Heart right ventricle (tissue), 16 donors: ENCODE data around the gene MAPKAP1. TPM values are rescaled to one million over a fixed set of nuclear protein-coding genes. Genes with fewer than 3 reads are reported as not detected.

ENCODE experiments used
- ATAC-seq, 8 donors: fragments of 200-7000 bp; cut with Tn5 transposase; one replicate each; pipeline ENCODE4 v1.9.1; 2020; ENCODE audit warnings: mild to moderate bottlenecking in 8 of 8, moderate library complexity in 8 of 8, moderate number of reproducible peaks in 1 of 8
- DNase-seq, 2 donors: peaks; one replicate each; pipeline ENCODE4 v3.0.0-alpha.2; 2020
- H3K27ac ChIP-seq, 10 donors: fragments of 200-600 bp; sonication (generic) in 2 of 10; one replicate each; pipeline versions ENCODE4 v1.5.0 to v1.8.0; 2020 to 2022; ENCODE audit warnings: mild to moderate bottlenecking in 3 of 10
- H3K27me3 ChIP-seq, 7 donors: fragments of 200-600 bp; one replicate each; pipeline ENCODE4 v1.8.0; 2021 to 2022; ENCODE audit warnings: mild to moderate bottlenecking in 2 of 7
- H3K36me3 ChIP-seq, 9 donors: fragments of 200-600 bp; sonication (generic) in 1 of 9; one replicate each; pipeline versions ENCODE4 v1.5.0 to v1.8.0; 2020 to 2022; ENCODE audit warnings: mild to moderate bottlenecking in 2 of 9
- H3K4me1 ChIP-seq, 9 donors: fragments of 200-600 bp; sonication (generic) in 1 of 9; one replicate each; pipeline versions ENCODE4 v1.5.0 to v1.8.0; 2020 to 2022; ENCODE audit warnings: mild to moderate bottlenecking in 4 of 9
- H3K4me3 ChIP-seq, 10 donors: fragments of 200-600 bp; sonication (generic) in 2 of 10; one replicate each; pipeline versions ENCODE4 v1.5.0 to v1.8.0; 2020 to 2022; ENCODE audit warnings: mild to moderate bottlenecking in 7 of 10, moderate library complexity in 2 of 10
- H3K9me3 ChIP-seq, 11 donors: fragments of 200-600 bp in 10 of 11; sonication (generic) in 2 of 11; one replicate each; pipeline versions ENCODE4 v1.5.0 to v1.8.0; 2013 to 2022; ENCODE audit warnings: mild to moderate bottlenecking in 2 of 11, control low read depth in 1 of 11, moderate library complexity in 1 of 11
- CTCF ChIP-seq, 9 donors: fragments of 200-600 bp; sonication (generic) in 2 of 9; IDR thresholded peaks; one replicate each; pipeline versions ENCODE4 v1.5.0 to v1.8.0; 2021 to 2022; ENCODE audit warnings: antibody characterized with exemption in 9 of 9, mild to moderate bottlenecking in 5 of 9, moderate library complexity in 1 of 9
- WGBS, 2 donors: extraction: QIAGEN DNeasy Blood & Tissue Kit; methylation state at CpG; one replicate each; pipeline ENCODE4 v1.1.7; 2013; ENCODE audit warnings: inconsistent platforms in 1 of 2; 5-methylcytosine and 5-hydroxymethylcytosine counted together
- intact Hi-C, 10 donors: fragments of 100-400 bp; cut with DNase I; formaldehyde crosslinking; loops; one replicate each; pipeline versions ENCODE4 v1.11.1 to v1.14.2; 2022
- polyA plus RNA-seq, 2 donors: library from polyadenylated mRNA; stranded (reverse); fragments of 200-250 nt; gene quantifications; one replicate each; pipeline ENCODE4 v1.2.3, GENCODE V29; 2013
- total RNA-seq, 10 donors: library from RNA; stranded (reverse); fragmentation: NEBNext Ultra II Directional in 3 of 10; extraction: Animal tissue kit (Norgen Biotek cat#: 25700) in 3 of 10; gene quantifications; one replicate each; pipeline versions ENCODE4 v1.2.1 to v1.2.4, GENCODE V29; 2021 to 2023
- donor health status: Arrhythmogenic right ventricular cardiomyopathy.
- donor health status: ischemic (EF 13 %, LVEDD 7.1; RV severe dilation, severe dysfunction).
- donor health status: healthy with polysubstance abuse.
- donor health status: DM: no; HTN: yes; CAD: no.
- donor health status: DM: no; HTN: no; CAD: no.
- donor health status: ischemic (EF 25% LVEDD 6.9; RV normal size, moderate dysfunction).
- donor health status: ischemic (EF 25% LVEDD 5.7; RV mildly dilated, moderate dysfunction).
- donor health status: healthy.
- donor health status: DM: yes; HTN: yes; CAD: no.
- donor health status: Ischemic cardiomyopathy.
- donor health status: ischemic (EF 35%, LVEDD 5.7; RV mildly dilated, moderate dysfunction).
- donor health status: nonischemic (EF 11% LVEDD 7.7; RV severe dilation, severe dysfunction).
- donor health status: DM: yes; HTN: yes; CAD: no.
- donor health status: PGD.
- donor health status: ischemic (EF 29% LVEDD 5.4; RV normal size, mild dysfunction).
- donor health status: nonischemic (EF 23%, LVEDD 6.1; RV moderate dilation, normal function).

Gene MAPKAP1
- total and polyA plus RNA-seq, 12 donors, result 102 to 143 (median 116) TPM

DNA sequence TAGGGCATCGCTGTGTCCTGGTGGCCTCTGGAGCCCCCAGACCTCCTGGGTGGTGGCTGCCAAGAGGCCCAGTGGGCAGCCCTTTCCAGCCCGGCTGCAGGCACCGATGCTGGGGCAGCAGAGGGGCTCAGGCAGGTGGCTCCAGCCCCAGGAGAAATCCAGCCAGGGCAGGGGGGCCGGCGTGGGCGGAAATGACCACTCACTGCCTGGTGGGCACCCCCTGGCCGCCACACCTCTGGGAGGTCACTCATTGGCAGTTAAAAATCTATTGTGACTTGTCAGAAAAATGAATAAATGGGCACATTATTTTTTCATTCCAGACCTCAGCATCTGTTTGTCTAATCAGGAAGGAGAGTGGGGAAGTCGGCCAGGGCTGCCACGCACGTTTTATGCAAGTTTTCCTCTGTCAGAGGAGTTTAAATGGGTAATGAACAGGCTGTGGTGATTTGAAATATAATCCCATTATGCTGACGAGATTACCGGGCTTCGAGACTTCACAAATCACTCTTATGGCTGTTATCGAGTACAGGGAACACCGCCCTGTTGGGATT lies 273.5 kb downstream of the MAPKAP1 start:
- WGBS, 2 donors, result 52 to 64% methylated on average over 15 of the region's 15 CpGs
- no peaks in the 10 kb centered on the region for H3K9me3 ChIP-seq
- no peak for ATAC-seq
- H3K27ac ChIP-seq, result no peak overlapping the region
- no peak for TF ChIP-seq CTCF (IDR thresholded peaks at IDR 0.05)
- intact Hi-C loops, result loop anchor here in 1 of 10 donors (10.0 kb wide), 1 partner anchor 61 kb away; no protein-coding TSS in a partner anchor
- no peak for DNase-seq
- H3K27me3 ChIP-seq, result no peaks in the 10 kb centered on the region
- peaks cover 0 to 20% (median 0%) of the 10 kb centered on the region in 9 donors for H3K36me3 ChIP-seq
- H3K4me1 ChIP-seq, result peaks cover 0 to 11% (median 0%) of the 10 kb centered on the region in 9 donors
- H3K4me3 ChIP-seq, result no peak overlapping the region

DNA sequence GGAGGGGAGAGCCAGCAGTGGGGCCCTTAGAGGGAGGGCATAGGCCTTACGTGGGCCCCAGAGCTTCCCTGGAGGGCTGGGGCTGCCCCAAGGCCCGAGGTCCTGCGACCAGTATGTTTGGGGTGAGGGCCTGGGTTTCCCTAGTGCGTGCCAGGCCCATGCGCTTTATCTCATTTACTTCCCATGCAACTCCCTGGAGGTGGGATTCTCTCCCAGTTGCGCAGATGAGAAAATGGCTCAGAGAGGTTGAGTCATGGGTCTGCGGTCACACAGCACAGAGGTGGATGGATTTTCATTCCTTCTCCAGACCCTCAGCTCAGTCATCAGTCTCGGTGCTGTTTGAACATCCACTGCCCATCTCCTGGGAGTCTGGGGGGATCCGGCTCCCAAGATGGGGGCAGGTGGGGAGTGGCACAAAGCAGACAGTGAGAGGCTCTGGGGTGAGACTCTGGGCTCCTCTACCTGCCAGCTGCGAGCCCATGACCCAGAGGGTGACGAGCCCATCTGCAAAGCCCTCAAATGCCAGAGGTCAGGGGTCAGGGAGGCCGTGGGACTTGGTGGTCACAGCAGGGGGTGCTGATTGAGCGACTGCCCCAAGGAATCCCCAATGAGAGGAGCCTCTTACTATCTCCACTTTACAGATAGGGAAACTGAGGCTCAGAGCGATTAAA lies 274.2 kb downstream of the MAPKAP1 start:
- H3K27me3 ChIP-seq, result no peaks in the 10 kb centered on the region
- 81 to 90% methylated on average over 14 of the region's 14 CpGs for WGBS, 2 donors
- TF ChIP-seq CTCF (IDR thresholded peaks at IDR 0.05), result no peak
- ATAC-seq (no peak), DNase-seq (no peak)
- H3K36me3 ChIP-seq, result peaks cover 0 to 13% (median 0%) of the 10 kb centered on the region in 9 donors
- H3K27ac ChIP-seq, result no peak overlapping the region
- H3K4me3 ChIP-seq, result no peak overlapping the region
- no peaks in the 10 kb centered on the region for H3K9me3 ChIP-seq
- intact Hi-C loops, result loop anchor here in 1 of 10 donors (10.0 kb wide), 1 partner anchor 62 kb away; no protein-coding TSS in a partner anchor
- peaks cover 0 to 11% (median 0%) of the 10 kb centered on the region in 9 donors for H3K4me1 ChIP-seq

DNA sequence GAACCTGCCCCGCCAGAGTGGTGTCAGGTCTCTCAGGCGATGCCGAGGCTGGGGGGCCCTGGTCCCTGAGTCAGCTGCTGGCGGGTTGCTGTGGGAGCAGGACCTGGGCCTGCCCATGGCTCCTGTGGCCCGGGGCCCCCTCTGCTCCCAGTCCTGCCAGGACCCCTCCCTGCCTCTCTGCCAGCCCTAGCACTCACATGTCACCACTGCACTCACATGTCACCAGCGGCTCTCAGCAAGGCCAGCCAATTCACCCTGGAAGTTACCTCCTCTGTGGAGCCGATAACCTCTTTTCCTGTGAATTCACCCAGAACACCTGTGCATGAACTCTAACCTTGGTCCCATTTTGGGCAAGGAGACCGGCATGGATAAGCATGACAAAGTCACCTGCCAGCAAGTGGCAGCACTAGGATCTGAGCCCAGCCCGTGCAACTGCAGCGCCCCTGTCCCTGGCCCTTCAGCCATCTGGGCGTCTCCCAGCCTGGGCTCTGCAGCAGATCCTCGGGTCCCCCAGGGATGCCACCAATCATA lies 275.2 kb downstream of the MAPKAP1 start:
- no peak for DNase-seq

More for the DNA sequence above, 275.2 kb downstream of the MAPKAP1 start:
- Histone ChIP-seq H3K4me3 (no peak overlapping the region), H3K4me1 (peaks cover 0 to 7% (median 0%) of the 10 kb centered on the region in 9 donors), H3K36me3 (peaks cover 0 to 3% (median 0%) of the 10 kb centered on the region in 9 donors), H3K27ac (no peak overlapping the region), H3K27me3 (no peaks in the 10 kb centered on the region), H3K9me3 (no peaks in the 10 kb centered on the region)
- intact Hi-C loops, result loop anchor here in 1 of 10 donors (10.0 kb wide), 1 partner anchor 63 kb away; no protein-coding TSS in a partner anchor
- 60 to 65% methylated on average over 12 of the region's 12 CpGs for WGBS, 2 donors
- peak in 1 of 9 donors; percentile 7 for TF ChIP-seq CTCF (IDR thresholded peaks at IDR 0.05)
- ATAC-seq, result no peak
